MCF 10A (cell line): Measurements from ENCODE around the gene ZFAND3. TPM values are rescaled to one million over a fixed set of nuclear protein-coding genes. Genes with fewer than 3 reads are reported as not detected.

Experiments used
- BruUV-seq: library from RNA; stranded (reverse); fragments of 400-500 nt; replicated peaks from 2 replicates; lab custom pipeline; 2021; lab: Mats Ljungman, UMichigan
- CTCF ChIA-PET: fragments of 300-600 bp; sonication (Branson Sonifier 250); formaldehyde crosslinking; extraction: SDS; loops from one replicate; lab custom pipeline; 2021; ENCODE audit warnings: antibody characterized with exemption, inconsistent platforms; lab: Yijun Ruan, JAX
- POLR2A ChIA-PET: fragments of 300-600, 350-650 bp; sonication (Branson Sonifier 250); formaldehyde crosslinking; extraction: SDS; loops from one replicate; lab custom pipeline; 2020; ENCODE audit warnings: antibody characterized with exemption, inconsistent platforms; lab: Yijun Ruan, JAX
- DNase-seq: peaks from one replicate; pipeline ENCODE4 v3.0.0-alpha.2; 2018; ENCODE audit not compliant: unreplicated experiment
- H3K27ac Mint-ChIP-seq: one replicate; pipeline ENCODE4 v1.8.0; 2022; ENCODE audit warnings: mild to moderate bottlenecking, low read depth, mixed read lengths; ENCODE audit not compliant: unreplicated experiment
- H3K27me3 Mint-ChIP-seq: one replicate; pipeline ENCODE4 v1.8.0; 2022; ENCODE audit warnings: mixed read lengths; ENCODE audit not compliant: insufficient read depth, unreplicated experiment
- H3K36me3 Mint-ChIP-seq: one replicate; pipeline ENCODE4 v1.8.0; 2022; ENCODE audit warnings: mild to moderate bottlenecking, moderate library complexity, mixed read lengths; ENCODE audit not compliant: insufficient read depth, unreplicated experiment
- H3K4me1 Mint-ChIP-seq: one replicate; pipeline ENCODE4 v1.8.0; 2022; ENCODE audit warnings: mixed read lengths; ENCODE audit not compliant: insufficient read depth, unreplicated experiment
- H3K4me3 Mint-ChIP-seq: one replicate; pipeline ENCODE4 v1.8.0; 2022; ENCODE audit warnings: mild to moderate bottlenecking, moderate library complexity, mixed read lengths; ENCODE audit not compliant: unreplicated experiment
- H3K9me3 Mint-ChIP-seq: one replicate; pipeline ENCODE4 v1.8.0; 2022; ENCODE audit warnings: mixed read lengths; ENCODE audit not compliant: unreplicated experiment
- CTCF ChIP-seq: fragments of 200-600 bp; IDR thresholded peaks from one replicate; pipeline ENCODE4 v1.8.0; 2022; ENCODE audit warnings: antibody characterized with exemption, mild to moderate bottlenecking; ENCODE audit not compliant: unreplicated experiment
- intact Hi-C: fragments of 100-400 bp; cut with micrococcal nuclease; formaldehyde crosslinking; loops from 2 replicates; pipeline ENCODE4 v1.14.1; 2022
- total RNA-seq: library from RNA; stranded (reverse); gene quantifications from 2 replicates; pipeline ENCODE4 v1.2.3, GENCODE V29; 2022

The ZFAND3 gene
- total RNA-seq, 1 experiment from 2014 or later, result 100 TPM

- TF ChIP-seq CTCF, result no peak
- H3K36me3 Mint-ChIP-seq, result peaks cover 13% of the 10 kb centered on the region
- POLR2A ChIA-PET, result no interaction called here
- no peak overlapping the region for H3K27ac Mint-ChIP-seq
- no peaks in the 10 kb centered on the region for H3K27me3 Mint-ChIP-seq
- intact Hi-C loops, result no loop called here
- peaks cover 7% of the 10 kb centered on the region for H3K4me1 Mint-ChIP-seq
- no TSS peak for BruUV-seq
- no peak for DNase-seq
- H3K4me3 Mint-ChIP-seq, result no peak overlapping the region
- no peaks in the 10 kb centered on the region for H3K9me3 Mint-ChIP-seq
- CTCF ChIA-PET, result no interaction called here
These were observed 354.8 kb downstream of the ZFAND3 start for GRCh38 chr6:38174315-38174714.

GRCh38 chr6:38174806-38175495 is 355.4 kb downstream of the ZFAND3 start:
- no peak overlapping the region for H3K27ac Mint-ChIP-seq
- TF ChIP-seq CTCF, result no peak
- no peaks in the 10 kb centered on the region for H3K27me3 Mint-ChIP-seq
- CTCF ChIA-PET, result no interaction called here
- no peaks in the 10 kb centered on the region for H3K9me3 Mint-ChIP-seq
- peaks cover 11% of the 10 kb centered on the region for H3K36me3 Mint-ChIP-seq
- POLR2A ChIA-PET, result no interaction called here
- peaks cover 7% of the 10 kb centered on the region for H3K4me1 Mint-ChIP-seq
- intact Hi-C loops, result no loop called here
- no TSS peak for BruUV-seq
- DNase-seq, result no peak
- H3K4me3 Mint-ChIP-seq, result no peak overlapping the region

GRCh38 chr6:38175786-38176185 is 356.3 kb downstream of the ZFAND3 start:
- no TSS peak for BruUV-seq
- H3K9me3 Mint-ChIP-seq, result no peaks in the 10 kb centered on the region
- CTCF ChIA-PET, result no interaction called here
- no peak for DNase-seq
- no peak overlapping the region for H3K4me3 Mint-ChIP-seq
- intact Hi-C loops, result no loop called here
- no peaks in the 10 kb centered on the region for H3K27me3 Mint-ChIP-seq
- no peak for TF ChIP-seq CTCF
- peaks cover 11% of the 10 kb centered on the region for H3K36me3 Mint-ChIP-seq
- POLR2A ChIA-PET, result no interaction called here
- H3K4me1 Mint-ChIP-seq, result peaks cover 7% of the 10 kb centered on the region
- H3K27ac Mint-ChIP-seq, result no peak overlapping the region

GRCh38 chr6:38176797-38177751 is 357.5 kb downstream of the ZFAND3 start:
- BruUV-seq, result no TSS peak
- H3K27ac Mint-ChIP-seq, result no peak overlapping the region
- no peaks in the 10 kb centered on the region for H3K9me3 Mint-ChIP-seq
- no peak for DNase-seq
- intact Hi-C loops, result no loop called here
- no peak for TF ChIP-seq CTCF
- no peaks in the 10 kb centered on the region for H3K27me3 Mint-ChIP-seq
- no peak overlapping the region for H3K4me3 Mint-ChIP-seq
- ChIA-PET POLR2A (no interaction called here), CTCF (interaction anchor here (1.1 to 1.3 kb wide), 3 partner anchors 32 to 317 kb away, joined by 3 to 4 read pairs (median 3); no protein-coding TSS in a partner anchor)
- H3K36me3 Mint-ChIP-seq, result peaks cover 11% of the 10 kb centered on the region
- H3K4me1 Mint-ChIP-seq, result peaks cover 7% of the 10 kb centered on the region
